Measurements from ENCODE around the gene MAML2.

Gene MAML2

GRCh38 chr11:96036863-96037262 is 306.1 kb downstream of the MAML2 start:
- no peak for DNase-seq (ENCODE audit: low read depth)

GRCh38 chr11:96035740-96036078 is 307.3 kb downstream of the MAML2 start:
- DNase-seq (ENCODE audit: low read depth), result no peak

GRCh38 chr11:96035031-96035739 is 307.8 kb downstream of the MAML2 start:
- DNase-seq (ENCODE audit: low read depth), result no peak

- DNase-seq (ENCODE audit: low read depth), result no peak
Observed at GRCh38 chr11:96033599-96033998, 309.4 kb downstream of the MAML2 start.

- no peak for DNase-seq (ENCODE audit: low read depth)
Observed at GRCh38 chr11:96033095-96033494, 309.9 kb downstream of the MAML2 start.

- no peak for DNase-seq (ENCODE audit: low read depth)
Observed at GRCh38 chr11:96028746-96029145, 314.2 kb downstream of the MAML2 start.

- no peak for DNase-seq (ENCODE audit: low read depth)
Observed at GRCh38 chr11:96027021-96027420, 316.0 kb downstream of the MAML2 start.

GRCh38 chr11:96026310-96026709 is 316.7 kb downstream of the MAML2 start:
- no peak for DNase-seq (ENCODE audit: low read depth)

- no peak for DNase-seq (ENCODE audit: low read depth)
Observed at GRCh38 chr11:96024666-96025065, 318.3 kb downstream of the MAML2 start.

- no peak for DNase-seq (ENCODE audit: low read depth)
Observed at GRCh38 chr11:96023275-96023674, 319.7 kb downstream of the MAML2 start.

- no peak for DNase-seq (ENCODE audit: low read depth)
Observed at GRCh38 chr11:96021901-96022650, 320.9 kb downstream of the MAML2 start.

- no peak for DNase-seq (ENCODE audit: low read depth)
Observed at GRCh38 chr11:96019810-96020747, 322.9 kb downstream of the MAML2 start.

GRCh38 chr11:96019281-96019680 is 323.7 kb downstream of the MAML2 start:
- DNase-seq (ENCODE audit: low read depth), result no peak

GRCh38 chr11:96017856-96018255 is 325.1 kb downstream of the MAML2 start:
- DNase-seq (ENCODE audit: low read depth), result peak; percentile 39

- no peak for DNase-seq (ENCODE audit: low read depth)
Observed at GRCh38 chr11:96016978-96017502, 326.0 kb downstream of the MAML2 start.

- DNase-seq (ENCODE audit: low read depth), result no peak
Observed at GRCh38 chr11:96015906-96016565, 327.0 kb downstream of the MAML2 start.

GRCh38 chr11:96014217-96014616 is 328.8 kb downstream of the MAML2 start:
- DNase-seq (ENCODE audit: low read depth), result peak; percentile 74

GRCh38 chr11:96013461-96014213 is 329.4 kb downstream of the MAML2 start:
- no peak for DNase-seq (ENCODE audit: low read depth)

- DNase-seq (ENCODE audit: low read depth), result peak; percentile 89
Observed at GRCh38 chr11:96012086-96012824, 330.7 kb downstream of the MAML2 start.

GRCh38 chr11:96010683-96011082 is 332.3 kb downstream of the MAML2 start:
- DNase-seq (ENCODE audit: low read depth), result no peak
